Brain microvascular endothelial cell (primary cell): ENCODE results near the gene GCNT1.
A peak's percentile ranks its signal among the peaks of the same experiment; 100 is the strongest.
"Not testable (repeated sequence)": the region's sequence is repeated elsewhere in the genome, so short reads cannot be mapped to it uniquely, and the experiment has no call there.

Experiments used
- DNase-seq: peaks from one replicate; pipeline ENCODE4 v3.0.0-alpha.2; 2020
- H3K27ac ChIP-seq: fragments of 250-450 bp; sonication (Bioruptor Pico); 2 replicates; pipeline ENCODE4 v1.5.1; 2020; ENCODE audit warnings: mild to moderate bottlenecking, moderate library complexity
- H3K27me3 ChIP-seq: fragments of 250-450 bp; sonication (Bioruptor Pico); replicated peaks from 2 replicates; pipeline ENCODE4 v1.5.1; 2020; ENCODE audit warnings: mild to moderate bottlenecking
- H3K36me3 ChIP-seq: fragments of 250-450 bp; sonication (Bioruptor Pico); replicated peaks from 2 replicates; pipeline ENCODE4 v1.5.1; 2020; ENCODE audit warnings: mild to moderate bottlenecking
- H3K4me3 ChIP-seq: 2 replicates; pipeline ENCODE4 v1.5.1; 2011; ENCODE audit warnings: low read depth, mild to moderate bottlenecking, control low read depth, low read length, moderate library complexity
- in situ Hi-C: cut with HindIII; loops from 2 replicates; pipeline ENCODE4 v1.10.0; 2017; ENCODE audit warnings: low sequenced_read_pairs, low pct_ligation_motif_present
- TF ChIP-seq, protein P1 (sequence below): IDR thresholded peaks from 2 replicates; pipeline ENCODE4 v1.5.1; 2011; ENCODE audit warnings: low read depth, mild to moderate bottlenecking, moderate library complexity, low read length, control low read depth, inconsistent platforms; ENCODE audit errors: missing control alignments

The GCNT1 gene

DNA sequence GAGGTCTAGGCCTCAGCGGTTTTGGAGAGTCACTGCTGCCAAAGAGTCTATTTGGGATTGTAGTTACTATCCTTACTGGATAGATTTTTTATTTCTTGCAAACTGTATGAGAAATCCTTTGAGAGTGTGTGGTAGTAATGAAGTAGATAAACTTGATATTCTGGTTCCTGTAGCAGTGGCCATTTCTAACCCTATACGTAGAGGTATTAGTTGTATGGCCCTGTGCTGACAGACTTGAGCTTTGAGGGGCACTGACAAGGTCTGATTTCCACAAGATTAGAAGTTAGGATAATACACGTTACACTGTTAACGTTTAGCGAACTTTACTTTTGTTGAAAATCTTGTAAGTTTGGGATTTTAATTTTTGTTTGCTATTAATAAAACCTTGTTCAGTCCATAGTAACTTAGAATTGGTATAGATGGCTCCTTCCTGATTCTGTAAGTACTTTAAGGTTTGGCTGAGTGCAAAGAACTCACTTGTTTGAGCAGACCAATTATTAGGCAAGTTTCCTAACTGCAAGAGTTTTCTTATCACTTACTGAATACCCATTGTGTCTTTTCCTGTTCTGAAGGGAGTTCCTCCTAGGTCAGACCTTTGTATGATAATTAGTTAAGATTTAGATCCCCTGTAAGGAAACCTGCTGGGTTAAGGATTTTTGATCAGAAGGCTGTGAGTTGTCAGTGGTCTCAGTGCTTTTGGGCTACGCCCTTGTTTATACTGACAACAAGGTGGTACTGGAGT, 31.4 kb downstream of the GCNT1 start:
- Histone ChIP-seq H3K27ac (no peak overlapping the region), H3K27me3 (no peaks in the 10 kb centered on the region), H3K36me3 (no peaks in the 10 kb centered on the region), H3K4me3 (no peak overlapping the region)
- TF ChIP-seq, protein P1, sequence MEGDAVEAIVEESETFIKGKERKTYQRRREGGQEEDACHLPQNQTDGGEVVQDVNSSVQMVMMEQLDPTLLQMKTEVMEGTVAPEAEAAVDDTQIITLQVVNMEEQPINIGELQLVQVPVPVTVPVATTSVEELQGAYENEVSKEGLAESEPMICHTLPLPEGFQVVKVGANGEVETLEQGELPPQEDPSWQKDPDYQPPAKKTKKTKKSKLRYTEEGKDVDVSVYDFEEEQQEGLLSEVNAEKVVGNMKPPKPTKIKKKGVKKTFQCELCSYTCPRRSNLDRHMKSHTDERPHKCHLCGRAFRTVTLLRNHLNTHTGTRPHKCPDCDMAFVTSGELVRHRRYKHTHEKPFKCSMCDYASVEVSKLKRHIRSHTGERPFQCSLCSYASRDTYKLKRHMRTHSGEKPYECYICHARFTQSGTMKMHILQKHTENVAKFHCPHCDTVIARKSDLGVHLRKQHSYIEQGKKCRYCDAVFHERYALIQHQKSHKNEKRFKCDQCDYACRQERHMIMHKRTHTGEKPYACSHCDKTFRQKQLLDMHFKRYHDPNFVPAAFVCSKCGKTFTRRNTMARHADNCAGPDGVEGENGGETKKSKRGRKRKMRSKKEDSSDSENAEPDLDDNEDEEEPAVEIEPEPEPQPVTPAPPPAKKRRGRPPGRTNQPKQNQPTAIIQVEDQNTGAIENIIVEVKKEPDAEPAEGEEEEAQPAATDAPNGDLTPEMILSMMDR = no peak
- in situ Hi-C loops = no loop called here
- no peak for DNase-seq

DNA sequence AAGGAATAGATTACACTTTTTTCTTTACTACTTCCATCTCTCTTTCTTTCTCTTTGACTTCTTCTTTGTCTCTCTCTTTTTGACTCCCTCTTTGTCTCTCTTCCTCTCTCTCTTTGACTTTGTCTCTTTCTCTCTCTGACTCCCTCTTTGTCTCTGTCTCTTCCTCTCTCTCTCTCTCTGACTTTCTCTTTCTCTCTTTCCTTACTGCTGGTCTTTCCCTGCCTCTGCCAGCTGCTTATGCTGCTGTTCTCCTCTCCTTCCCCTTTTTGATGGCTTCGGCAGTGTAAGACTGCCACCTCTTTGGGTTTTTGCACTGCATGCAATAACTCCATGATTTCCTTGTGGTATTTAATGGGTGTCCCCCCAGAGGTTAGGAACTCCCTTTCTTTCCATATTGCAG, 32.1 kb downstream of the GCNT1 start:
- H3K27me3 ChIP-seq, DNase-seq, H3K27ac ChIP-seq, in situ Hi-C loops, H3K4me3 ChIP-seq, H3K36me3 ChIP-seq: not testable (repeated sequence)

DNA sequence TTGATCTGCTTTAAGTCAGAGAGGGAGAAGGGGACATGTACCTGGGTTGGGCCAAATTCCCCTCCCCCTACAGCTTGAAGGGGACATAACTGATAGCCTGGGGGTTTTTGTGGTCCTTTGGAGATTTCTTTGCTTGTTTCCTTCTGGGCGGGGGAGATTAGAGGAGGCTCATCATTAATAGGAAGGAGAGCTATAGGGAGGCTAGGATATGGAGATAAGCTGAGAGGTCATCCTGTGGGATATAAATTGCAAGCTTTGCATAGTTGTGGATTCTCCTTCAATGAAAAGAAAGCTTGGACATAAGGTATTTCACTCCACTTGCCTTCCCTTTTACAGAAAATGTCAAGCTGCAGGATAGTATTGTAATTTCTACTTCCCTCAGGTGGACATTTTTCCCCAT, 34.5 kb downstream of the GCNT1 start:
- H3K4me3 ChIP-seq, H3K36me3 ChIP-seq, H3K27me3 ChIP-seq, in situ Hi-C loops, H3K27ac ChIP-seq: not testable (repeated sequence)
- DNase-seq = peak; percentile 3

DNA sequence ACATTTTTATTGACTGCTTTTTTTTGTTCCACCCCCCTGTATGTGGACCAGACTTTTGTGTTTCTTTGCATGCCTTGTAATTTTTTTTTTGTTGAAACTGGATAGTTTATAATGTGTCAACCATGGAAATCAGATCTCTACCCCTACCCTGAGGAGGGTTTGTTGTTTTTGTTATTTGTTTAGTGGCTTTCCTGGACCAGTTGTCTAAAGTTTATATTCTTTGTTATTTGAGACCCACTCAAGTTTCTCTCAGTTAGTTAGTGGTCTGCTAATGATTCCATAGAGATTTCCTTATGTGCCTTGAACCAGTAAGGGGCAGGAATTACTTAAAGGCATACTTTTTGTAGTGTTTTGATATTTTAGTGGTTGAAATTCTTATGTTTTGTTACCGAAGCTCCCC, 41.1 kb downstream of the GCNT1 start:
- Histone ChIP-seq H3K27ac (no peak overlapping the region), H3K4me3 (no peak overlapping the region), H3K36me3 (peaks cover 7% of the 10 kb centered on the region), H3K27me3 (no peaks in the 10 kb centered on the region)
- TF ChIP-seq, protein P1 = no peak
- in situ Hi-C loops = no loop called here
- DNase-seq = no peak

DNA sequence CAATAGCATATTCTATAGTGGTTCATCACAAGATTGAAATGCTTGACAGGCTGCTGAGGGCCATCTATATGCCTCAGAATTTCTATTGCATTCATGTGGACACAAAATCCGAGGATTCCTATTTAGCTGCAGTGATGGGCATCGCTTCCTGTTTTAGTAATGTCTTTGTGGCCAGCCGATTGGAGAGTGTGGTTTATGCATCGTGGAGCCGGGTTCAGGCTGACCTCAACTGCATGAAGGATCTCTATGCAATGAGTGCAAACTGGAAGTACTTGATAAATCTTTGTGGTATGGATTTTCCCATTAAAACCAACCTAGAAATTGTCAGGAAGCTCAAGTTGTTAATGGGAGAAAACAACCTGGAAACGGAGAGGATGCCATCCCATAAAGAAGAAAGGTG, 43.8 kb downstream of the GCNT1 start:
- Histone ChIP-seq H3K4me3 (no peak overlapping the region), H3K36me3 (peaks cover 7% of the 10 kb centered on the region), H3K27ac (no peak overlapping the region), H3K27me3 (no peaks in the 10 kb centered on the region)
- no peak for DNase-seq
- in situ Hi-C loops = no loop called here
- TF ChIP-seq, protein P1 = no peak

DNA sequence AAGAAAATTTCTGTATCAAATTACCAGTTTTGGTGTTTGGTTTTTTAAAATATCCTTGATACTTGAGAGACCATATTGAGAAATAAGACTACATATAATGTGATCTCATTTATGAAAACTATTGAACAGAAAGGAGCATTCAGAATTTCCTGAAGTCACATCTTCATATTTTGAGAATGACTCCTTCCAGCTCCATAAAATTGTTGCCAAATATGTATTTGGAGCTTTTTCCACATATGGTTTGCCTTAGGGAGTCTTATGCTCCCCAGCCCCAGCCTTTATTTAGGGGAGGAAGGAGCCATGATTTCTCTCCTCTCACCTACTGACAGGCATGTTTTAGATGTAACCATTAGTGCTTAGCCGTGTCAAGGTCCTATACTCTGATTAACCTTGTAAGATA, 51.1 kb downstream of the GCNT1 start:
- in situ Hi-C loops = no loop called here
- DNase-seq = no peak
- Histone ChIP-seq H3K36me3 (no peaks in the 10 kb centered on the region), H3K27me3 (no peaks in the 10 kb centered on the region), H3K4me3 (no peak overlapping the region), H3K27ac (no peak overlapping the region)
- TF ChIP-seq, protein P1 = no peak

DNA sequence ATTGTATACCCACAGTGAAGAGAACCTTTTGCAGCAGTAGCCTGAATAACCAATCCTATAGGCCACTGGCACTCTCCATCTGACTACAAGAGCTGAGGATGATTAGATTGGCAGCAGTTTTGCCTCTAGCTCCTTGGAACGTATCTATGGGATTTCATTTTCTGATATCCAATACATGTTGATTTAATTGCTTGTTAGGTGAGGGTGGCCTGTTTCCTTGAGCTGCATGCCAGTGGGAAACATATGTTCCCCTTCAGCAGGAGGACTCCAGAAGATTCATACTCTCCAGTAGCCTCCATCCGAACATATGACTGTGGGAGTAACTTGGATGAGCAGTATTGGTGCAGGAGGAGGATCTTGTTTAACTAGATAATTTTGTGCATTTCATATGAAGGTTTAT, 51.5 kb downstream of the GCNT1 start:
- in situ Hi-C loops = no loop called here

More for the DNA sequence above, 51.5 kb downstream of the GCNT1 start:
- Histone ChIP-seq H3K36me3 (no peaks in the 10 kb centered on the region), H3K27me3 (no peaks in the 10 kb centered on the region), H3K4me3 (no peak overlapping the region), H3K27ac (no peak overlapping the region)
- no peak for DNase-seq
- TF ChIP-seq, protein P1 = no peak
